Astrocyte (in vitro differentiated cells and primary cell): ENCODE results near the gene KRTAP10-8. TPM values are rescaled to one million over a fixed set of nuclear protein-coding genes. Genes with fewer than 3 reads are reported as not detected.

ENCODE experiments used
- DNase-seq: peaks from one replicate; pipeline ENCODE4 v3.0.0-alpha.2; 2010; ENCODE audit warnings: low read depth
- FAIRE-seq: peaks from 2 replicates; lab custom pipeline; 2011; peaks lifted over from hg19 to GRCh38; lab: Jason Lieb, UNC
- H2AFZ ChIP-seq: 2 replicates; pipeline ENCODE4 v1.6.0; 2012; ENCODE audit warnings: low read depth, low read length, inconsistent platforms
- H3K27ac ChIP-seq: 2 replicates; pipeline ENCODE4 v1.5.1; 2011; ENCODE audit warnings: low read depth, low read length, inconsistent platforms
- H3K27me3 ChIP-seq: 2 replicates; pipeline ENCODE4 v1.6.0; 2011; ENCODE audit warnings: low read length, inconsistent platforms; ENCODE audit not compliant: insufficient read depth
- H3K36me3 ChIP-seq: 2 replicates; pipeline ENCODE4 v1.5.1; 2011; ENCODE audit warnings: low read length, inconsistent platforms; ENCODE audit not compliant: insufficient read depth
- H3K4me1 ChIP-seq: 2 replicates; pipeline ENCODE4 v1.5.1; 2011; ENCODE audit warnings: low read length, inconsistent platforms; ENCODE audit not compliant: insufficient read depth
- H3K4me2 ChIP-seq: 2 replicates; pipeline ENCODE4 v1.6.0; 2012; ENCODE audit warnings: low read length, inconsistent platforms
- H3K4me3 ChIP-seq: 2 replicates; pipeline ENCODE4 v1.5.1; 2011; ENCODE audit warnings: low read depth, mild to moderate bottlenecking, low read length, inconsistent platforms; ENCODE audit not compliant: insufficient read depth
- H3K79me2 ChIP-seq: 2 replicates; pipeline ENCODE4 v1.6.0; 2012; ENCODE audit warnings: mild to moderate bottlenecking, low read length, inconsistent platforms; ENCODE audit not compliant: insufficient read depth
- H3K9ac ChIP-seq: 2 replicates; pipeline ENCODE4 v1.6.0; 2012; ENCODE audit warnings: mild to moderate bottlenecking, low read length, inconsistent platforms
- H3K9me3 ChIP-seq: 2 replicates; pipeline ENCODE4 v1.5.1; 2012; ENCODE audit warnings: low read depth, mild to moderate bottlenecking, low read length, inconsistent platforms; ENCODE audit not compliant: insufficient read depth
- H4K20me1 ChIP-seq: 2 replicates; pipeline ENCODE4 v1.6.0; 2012; ENCODE audit warnings: low read length, inconsistent platforms; ENCODE audit not compliant: insufficient read depth
- H3K27ac Mint-ChIP-seq: one replicate; pipeline ENCODE4 v1.8.0; 2021; ENCODE audit warnings: mild to moderate bottlenecking, mixed read lengths; ENCODE audit not compliant: unreplicated experiment
- H3K27me3 Mint-ChIP-seq: one replicate; pipeline ENCODE4 v1.8.0; 2021; ENCODE audit warnings: low read depth, mixed read lengths; ENCODE audit not compliant: unreplicated experiment
- H3K36me3 Mint-ChIP-seq: one replicate; pipeline ENCODE4 v1.8.0; 2021; ENCODE audit warnings: low read depth, mixed read lengths; ENCODE audit not compliant: unreplicated experiment
- H3K4me1 Mint-ChIP-seq: one replicate; pipeline ENCODE4 v1.8.0; 2021; ENCODE audit warnings: low read depth, mixed read lengths; ENCODE audit not compliant: unreplicated experiment
- H3K4me3 Mint-ChIP-seq: one replicate; pipeline ENCODE4 v1.8.0; 2021; ENCODE audit warnings: mild to moderate bottlenecking, moderate library complexity, mixed read lengths; ENCODE audit not compliant: unreplicated experiment
- H3K9me3 Mint-ChIP-seq: one replicate; pipeline ENCODE4 v1.8.0; 2021; ENCODE audit warnings: mild to moderate bottlenecking, mixed read lengths; ENCODE audit not compliant: unreplicated experiment
- CTCF ChIP-seq: IDR thresholded peaks from 2 replicates; pipeline ENCODE4 v1.5.1; 2011; ENCODE audit warnings: low read depth, mild to moderate bottlenecking, inconsistent platforms, low read length, moderate library complexity; ENCODE audit not compliant: insufficient read depth
- EZH2 ChIP-seq: IDR thresholded peaks from 2 replicates; pipeline ENCODE4 v1.6.1; 2012; ENCODE audit warnings: mild to moderate bottlenecking, low read length, inconsistent platforms; ENCODE audit not compliant: insufficient read depth
- total RNA-seq: library from RNA; stranded (reverse); gene quantifications from 2 replicates; pipeline ENCODE4 v1.2.1, GENCODE V29; 2021

Gene KRTAP10-8
- total RNA-seq, 1 donor from 2014 or later: not detected

- Histone ChIP-seq H3K4me3 (no peak overlapping the region), H3K27ac (no peak overlapping the region), H3K36me3 (no peaks in the 10 kb centered on the region), H3K79me2 (no peaks in the 10 kb centered on the region), H3K9me3 (peaks cover 9% of the 10 kb centered on the region), H2AFZ (no peak overlapping the region), H3K4me2 (no peak overlapping the region), H4K20me1 (no peaks in the 10 kb centered on the region), H3K27me3 (no peaks in the 10 kb centered on the region), H3K4me1 (no peaks in the 10 kb centered on the region), H3K9ac (no peak overlapping the region)
- TF ChIP-seq EZH2 (no peak), CTCF (no peak)
- Mint-ChIP-seq H3K4me3 (no peak overlapping the region), H3K27me3 (peaks cover 19% of the 10 kb centered on the region), H3K36me3 (peaks cover under 1% of the 10 kb centered on the region), H3K9me3 (peaks cover 32% of the 10 kb centered on the region), H3K4me1 (no peaks in the 10 kb centered on the region), H3K27ac (no peak overlapping the region)
- DNase-seq (no peak), FAIRE-seq (no peak)
Measured at GRCh38 chr21:44615911-44616590, 4.2 kb downstream of the KRTAP10-8 start.

- Histone ChIP-seq H3K79me2 (no peaks in the 10 kb centered on the region), H3K9ac (no peak overlapping the region), H3K4me2 (no peak overlapping the region), H2AFZ (no peak overlapping the region), H4K20me1 (no peaks in the 10 kb centered on the region), H3K36me3 (no peaks in the 10 kb centered on the region), H3K27me3 (no peaks in the 10 kb centered on the region), H3K9me3 (peaks cover 9% of the 10 kb centered on the region), H3K4me1 (no peaks in the 10 kb centered on the region), H3K4me3 (no peak overlapping the region), H3K27ac (no peak overlapping the region)
- no peak for FAIRE-seq
- no peak overlapping the region for H3K4me3 Mint-ChIP-seq
- H3K27ac Mint-ChIP-seq: no peak overlapping the region
- DNase-seq: no peak
- H3K4me1 Mint-ChIP-seq: no peaks in the 10 kb centered on the region
- H3K36me3 Mint-ChIP-seq: no peaks in the 10 kb centered on the region
- peaks cover 19% of the 10 kb centered on the region for H3K27me3 Mint-ChIP-seq
- peaks cover 27% of the 10 kb centered on the region for H3K9me3 Mint-ChIP-seq
- no peak for TF ChIP-seq CTCF
- TF ChIP-seq EZH2: no peak
Measured at GRCh38 chr21:44616591-44616926, 4.7 kb downstream of the KRTAP10-8 start.

- FAIRE-seq (no peak), DNase-seq (no peak)
- Mint-ChIP-seq H3K4me1 (no peaks in the 10 kb centered on the region), H3K27me3 (peaks cover 19% of the 10 kb centered on the region), H3K4me3 (no peak overlapping the region), H3K9me3 (peaks cover 25% of the 10 kb centered on the region), H3K36me3 (no peaks in the 10 kb centered on the region), H3K27ac (no peak overlapping the region)
- no peaks in the 10 kb centered on the region for H3K79me2 ChIP-seq
- TF ChIP-seq EZH2: no peak
- TF ChIP-seq CTCF: no peak
- no peaks in the 10 kb centered on the region for H3K36me3 ChIP-seq
- peaks cover 3% of the 10 kb centered on the region for H3K9me3 ChIP-seq
- no peaks in the 10 kb centered on the region for H3K27me3 ChIP-seq
- H3K4me2 ChIP-seq: no peak overlapping the region
- no peaks in the 10 kb centered on the region for H3K4me1 ChIP-seq
- H3K27ac ChIP-seq: no peak overlapping the region
- no peak overlapping the region for H2AFZ ChIP-seq
- H3K4me3 ChIP-seq: no peak overlapping the region
- no peak overlapping the region for H3K9ac ChIP-seq
- H4K20me1 ChIP-seq: no peaks in the 10 kb centered on the region
Measured at GRCh38 chr21:44617071-44617501, 5.2 kb downstream of the KRTAP10-8 start.
